Calu3 (cell line): ENCODE measurements around the gene PSG3. TPM values are rescaled to one million over a fixed set of nuclear protein-coding genes. Genes with fewer than 3 reads are reported as not detected.
A peak's percentile ranks its signal among the peaks of the same experiment; 100 is the strongest.
"Not testable (repeated sequence)": the region's sequence is repeated elsewhere in the genome, so short reads cannot be mapped to it uniquely, and the experiment has no call there.

Source experiments
- Bru-seq: library from RNA; stranded (reverse); fragments of 400-500 nt; gene quantifications from one replicate; lab custom pipeline; 2021; lab: Mats Ljungman, UMichigan
- BruChase-seq, 2 experiments: library from RNA; stranded (reverse); fragments of 400-500 nt; gene quantifications; one replicate each; lab custom pipeline; 2021; lab: Mats Ljungman, UMichigan
- BruUV-seq: library from RNA; stranded (reverse); fragments of 400-500 nt; replicated peaks from 2 replicates; lab custom pipeline; 2021; lab: Mats Ljungman, UMichigan
- CTCF ChIA-PET: fragments of 300-600 bp; sonication (Branson Sonifier 250); formaldehyde crosslinking; loops from one replicate; lab custom pipeline; 2022; ENCODE audit warnings: antibody characterized with exemption; lab: Charles Lee
- DNase-seq: peaks from one replicate; pipeline ENCODE4 v3.0.0; 2022
- H3K27ac Mint-ChIP-seq: one replicate; pipeline ENCODE4 v1.8.0; 2022; ENCODE audit warnings: mixed read lengths; ENCODE audit not compliant: unreplicated experiment
- H3K27me3 Mint-ChIP-seq: one replicate; pipeline ENCODE4 v1.8.0; 2022; ENCODE audit warnings: mixed read lengths; ENCODE audit not compliant: unreplicated experiment
- H3K36me3 Mint-ChIP-seq: one replicate; pipeline ENCODE4 v1.8.0; 2022; ENCODE audit warnings: mild to moderate bottlenecking, moderate library complexity, mixed read lengths; ENCODE audit not compliant: insufficient read depth, unreplicated experiment
- H3K4me1 Mint-ChIP-seq: one replicate; pipeline ENCODE4 v1.8.0; 2022; ENCODE audit warnings: mild to moderate bottlenecking, low read depth, mixed read lengths; ENCODE audit not compliant: unreplicated experiment
- H3K4me3 Mint-ChIP-seq: one replicate; pipeline ENCODE4 v1.8.0; 2022; ENCODE audit warnings: mild to moderate bottlenecking, low read depth, moderate library complexity, mixed read lengths; ENCODE audit not compliant: unreplicated experiment
- H3K9me3 Mint-ChIP-seq: one replicate; pipeline ENCODE4 v1.8.0; 2022; ENCODE audit warnings: low read depth, mixed read lengths; ENCODE audit not compliant: unreplicated experiment
- CTCF ChIP-seq: fragments of 200-600 bp; IDR thresholded peaks from one replicate; pipeline ENCODE4 v1.8.0; 2022; ENCODE audit warnings: antibody characterized with exemption; ENCODE audit not compliant: unreplicated experiment
- intact Hi-C: fragments of 100-400 bp; cut with micrococcal nuclease; formaldehyde crosslinking; loops from one replicate; pipeline ENCODE4 v1.10.0; 2022; ENCODE audit not compliant: unreplicated experiment
- long read RNA-seq: library from polyadenylated mRNA; stranded (forward); transcript quantifications from one replicate; pipeline ENCODE4 v2.0.0, GENCODE V29; 2022
- total RNA-seq: library from RNA; stranded (reverse); gene quantifications from 2 replicates; pipeline ENCODE4 v1.2.3, GENCODE V29; 2022

PSG3 gene
- total RNA-seq (0.20 TPM in 1 of 2 replicates, not detected in the other), Bru-seq, nascent RNA (percentile 5 among the genes with signal in this experiment), BruChase-seq, experiment 1, labeled RNA remaining after a 6-hour chase (percentile 4 among the genes with signal in this experiment), BruChase-seq, experiment 2, labeled RNA remaining after a 2-hour chase (not detected)
- long read RNA-seq, partial matches to known transcripts: 0 of 1 reads
- long read RNA-seq, other reads (novel, unspliced or antisense): 0 of 1 reads

GRCh38 chr19:42740381-42740780, at the start of gene PSG3:
Gene PSG3 (minus strand): TSS chr19:42740481. CDS start chr19:42740384, 97 bp downstream.
- H3K4me1 Mint-ChIP-seq: peaks cover 55% of the 10 kb centered on the region
- H3K36me3 Mint-ChIP-seq: peaks cover 13% of the 10 kb centered on the region
- H3K9me3 Mint-ChIP-seq, H3K4me3 Mint-ChIP-seq, H3K27me3 Mint-ChIP-seq, BruUV-seq, intact Hi-C loops, DNase-seq: not testable (repeated sequence)
- CTCF ChIA-PET: interaction anchor here (1.8 kb wide), 1 partner anchor 47 kb away, joined by 30 read pairs; no protein-coding TSS in a partner anchor
- H3K27ac Mint-ChIP-seq: peak within 1 kb of the TSS; percentile 21

GRCh38 chr19:42788766-42789165, 48.5 kb upstream of the PSG3 start:
- H3K4me1 Mint-ChIP-seq, intact Hi-C loops, H3K36me3 Mint-ChIP-seq, BruUV-seq, DNase-seq, H3K27ac Mint-ChIP-seq, H3K4me3 Mint-ChIP-seq, H3K27me3 Mint-ChIP-seq, CTCF ChIA-PET: not testable (repeated sequence)
- H3K9me3 Mint-ChIP-seq: peaks cover 12% of the 10 kb centered on the region

- H3K27ac Mint-ChIP-seq, H3K9me3 Mint-ChIP-seq, BruUV-seq, DNase-seq, H3K4me3 Mint-ChIP-seq, H3K4me1 Mint-ChIP-seq, H3K36me3 Mint-ChIP-seq, intact Hi-C loops, H3K27me3 Mint-ChIP-seq: not testable (repeated sequence)
- CTCF ChIA-PET: interaction anchor here (1.3 kb wide), 1 partner anchor 94 kb away, joined by 4 read pairs; no protein-coding TSS in a partner anchor
Measured at GRCh38 chr19:42787766-42788165, 47.5 kb upstream of the PSG3 start.

- peak; percentile 86 for DNase-seq
- peak; percentile 88 for TF ChIP-seq CTCF
- Mint-ChIP-seq H3K27me3 (peaks cover 54% of the 10 kb centered on the region), H3K4me1 (peaks cover 29% of the 10 kb centered on the region)
- intact Hi-C loops: loop anchor here (5.0 kb wide), 2 partner anchors 85 to 140 kb away; no protein-coding TSS in a partner anchor
- CTCF ChIA-PET: interaction anchor here (1.0 to 3.2 kb wide), 2 partner anchors 83 to 93 kb away, joined by 4 to 11 read pairs; no protein-coding TSS in a partner anchor
- H3K4me3 Mint-ChIP-seq, H3K27ac Mint-ChIP-seq, H3K36me3 Mint-ChIP-seq, BruUV-seq, H3K9me3 Mint-ChIP-seq: not testable (repeated sequence)
Measured at GRCh38 chr19:42776750-42777612, 36.7 kb upstream of the PSG3 start.

GRCh38 chr19:42774510-42775158, 34.4 kb upstream of the PSG3 start:
- Mint-ChIP-seq H3K4me1 (peaks cover 17% of the 10 kb centered on the region), H3K4me3 (peak overlapping the region; percentile 55), H3K27me3 (peaks cover 47% of the 10 kb centered on the region)
- intact Hi-C loops: loop anchor here (5.0 kb wide), 2 partner anchors 82 to 137 kb away; no protein-coding TSS in a partner anchor
- CTCF ChIA-PET: interaction anchor here (3.2 kb wide), 1 partner anchor 81 kb away, joined by 11 read pairs; no protein-coding TSS in a partner anchor
- DNase-seq, H3K27ac Mint-ChIP-seq, H3K36me3 Mint-ChIP-seq, BruUV-seq, H3K9me3 Mint-ChIP-seq: not testable (repeated sequence)
